ENCODE results near the gene STXBP5L. TPM values are rescaled to one million over a fixed set of nuclear protein-coding genes. Genes with fewer than 3 reads are reported as not detected.
"Not testable (repeated sequence)": the region's sequence is repeated elsewhere in the genome, so short reads cannot be mapped to it uniquely, and the experiment has no call there.

Gene STXBP5L
- total RNA-seq, 1 donor, result not detected

DNA sequence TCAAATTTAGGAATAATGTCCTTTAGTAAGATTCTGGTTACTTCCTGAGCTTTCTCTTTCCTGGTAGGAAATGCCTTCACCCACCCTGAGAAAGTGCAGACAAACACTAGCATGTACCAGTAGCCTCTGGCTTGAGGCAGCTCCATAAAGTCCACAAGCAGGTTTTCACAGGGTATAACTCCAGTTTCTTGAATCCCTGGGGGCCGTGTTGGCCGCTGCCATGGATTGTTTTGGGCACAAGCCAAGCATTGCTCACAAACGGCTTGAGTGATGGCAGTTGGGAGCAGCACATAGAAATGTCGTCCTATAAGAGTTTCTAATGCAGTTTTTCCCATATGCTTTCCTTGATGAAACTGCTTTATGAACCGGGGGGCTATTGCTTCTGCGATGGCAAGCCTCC, 164.1 kb downstream of the STXBP5L start:
- no peaks in the 10 kb centered on the region for H3K4me1 ChIP-seq (ENCODE audit: insufficient read depth, low read length)
- H3K27me3 ChIP-seq (ENCODE audit: insufficient read depth, low read length), result no peaks in the 10 kb centered on the region
- no peak overlapping the region for H3K27ac ChIP-seq (ENCODE audit: low read depth, low read length)
- no peak for DNase-seq (ENCODE audit: insufficient read length, low spot score, missing footprints)
- no peak overlapping the region for H2AFZ ChIP-seq (ENCODE audit: low read length)
- no peaks in the 10 kb centered on the region for H3K36me3 ChIP-seq (ENCODE audit: insufficient read depth, low read length)
- H3K4me2 ChIP-seq (ENCODE audit: insufficient read depth, low read length), result peak overlapping the region; percentile 24
- H3K4me3 ChIP-seq (ENCODE audit: insufficient read depth, low read length), result peak overlapping the region; percentile 25
- no peaks in the 10 kb centered on the region for H3K79me2 ChIP-seq (ENCODE audit: insufficient read depth, low read length)
- TF ChIP-seq CTCF (IDR thresholded peaks at IDR 0.05; ENCODE audit: extremely low read depth, low read depth, low read length), result no peak
- no peaks in the 10 kb centered on the region for H3K9me3 ChIP-seq (ENCODE audit: low read depth, low read length)
- H4K20me1 ChIP-seq (ENCODE audit: insufficient read depth, low read length), result no peaks in the 10 kb centered on the region

- Histone ChIP-seq H2AFZ (ENCODE audit: low read length) (no peak overlapping the region), H4K20me1 (ENCODE audit: insufficient read depth, low read length) (no peaks in the 10 kb centered on the region), H3K36me3 (ENCODE audit: insufficient read depth, low read length) (no peaks in the 10 kb centered on the region), H3K4me3 (ENCODE audit: insufficient read depth, low read length) (no peak overlapping the region), H3K27ac (ENCODE audit: low read depth, low read length) (no peak overlapping the region), H3K27me3 (ENCODE audit: insufficient read depth, low read length) (no peaks in the 10 kb centered on the region), H3K4me2 (ENCODE audit: insufficient read depth, low read length) (no peak overlapping the region), H3K4me1 (ENCODE audit: insufficient read depth, low read length) (no peaks in the 10 kb centered on the region), H3K9me3 (ENCODE audit: low read depth, low read length) (no peaks in the 10 kb centered on the region), H3K79me2 (ENCODE audit: insufficient read depth, low read length) (no peaks in the 10 kb centered on the region)
- no peak for TF ChIP-seq CTCF (IDR thresholded peaks at IDR 0.05; ENCODE audit: extremely low read depth, low read depth, low read length)
- DNase-seq (ENCODE audit: insufficient read length, low spot score, missing footprints), result no peak
These were observed 165.0 kb downstream of the STXBP5L start for GRCh38 chr3:121073011-121073410.

DNA sequence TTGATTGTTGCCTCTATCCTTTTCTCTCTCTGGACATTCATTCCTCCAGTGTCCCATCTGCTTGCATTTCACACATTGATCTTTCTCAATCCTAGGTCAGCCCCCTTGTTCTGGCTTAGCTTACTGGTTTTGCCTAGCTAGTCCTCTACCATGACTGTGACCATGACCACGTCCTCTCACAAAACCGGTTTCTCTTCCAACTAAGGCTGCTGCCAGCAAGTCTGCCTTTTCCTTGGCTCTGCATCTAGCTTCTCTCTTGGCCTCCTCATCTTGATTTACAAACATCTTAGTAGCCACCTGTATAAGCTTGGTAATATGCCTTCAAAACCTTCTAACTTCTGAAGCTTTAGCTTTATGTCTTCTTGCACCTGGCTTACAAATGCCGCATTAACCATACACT, 167.2 kb downstream of the STXBP5L start:
- no peak for TF ChIP-seq CTCF (IDR thresholded peaks at IDR 0.05; ENCODE audit: extremely low read depth, low read depth, low read length)

GRCh38 chr3:121078378-121079101, 170.5 kb downstream of the STXBP5L start:
- H3K79me2 ChIP-seq (ENCODE audit: insufficient read depth, low read length); DNase-seq (ENCODE audit: insufficient read length, low spot score, missing footprints); H3K9me3 ChIP-seq (ENCODE audit: low read depth, low read length); H3K4me1 ChIP-seq (ENCODE audit: insufficient read depth, low read length); H4K20me1 ChIP-seq (ENCODE audit: insufficient read depth, low read length); H3K27ac ChIP-seq (ENCODE audit: low read depth, low read length); H3K4me2 ChIP-seq (ENCODE audit: insufficient read depth, low read length); H3K27me3 ChIP-seq (ENCODE audit: insufficient read depth, low read length); H3K4me3 ChIP-seq (ENCODE audit: insufficient read depth, low read length); H2AFZ ChIP-seq (ENCODE audit: low read length); H3K36me3 ChIP-seq (ENCODE audit: insufficient read depth, low read length): not testable (repeated sequence)

More for the DNA sequence above, 167.2 kb downstream of the STXBP5L start:
- Histone ChIP-seq H3K79me2 (ENCODE audit: insufficient read depth, low read length) (no peaks in the 10 kb centered on the region), H3K4me1 (ENCODE audit: insufficient read depth, low read length) (no peaks in the 10 kb centered on the region), H4K20me1 (ENCODE audit: insufficient read depth, low read length) (no peaks in the 10 kb centered on the region), H3K27ac (ENCODE audit: low read depth, low read length) (no peak overlapping the region), H3K4me3 (ENCODE audit: insufficient read depth, low read length) (no peak overlapping the region), H3K27me3 (ENCODE audit: insufficient read depth, low read length) (no peaks in the 10 kb centered on the region), H2AFZ (ENCODE audit: low read length) (no peak overlapping the region), H3K36me3 (ENCODE audit: insufficient read depth, low read length) (no peaks in the 10 kb centered on the region), H3K9me3 (ENCODE audit: low read depth, low read length) (no peaks in the 10 kb centered on the region), H3K4me2 (ENCODE audit: insufficient read depth, low read length) (no peak overlapping the region)
- no peak for DNase-seq (ENCODE audit: insufficient read length, low spot score, missing footprints)

Data from osteoblast (primary cell).